ENCODE results near the gene AGBL2.
"Not testable (repeated sequence)": the region's sequence is repeated elsewhere in the genome, so short reads cannot be mapped to it uniquely, and the experiment has no call there.

AGBL2 gene

DNA sequence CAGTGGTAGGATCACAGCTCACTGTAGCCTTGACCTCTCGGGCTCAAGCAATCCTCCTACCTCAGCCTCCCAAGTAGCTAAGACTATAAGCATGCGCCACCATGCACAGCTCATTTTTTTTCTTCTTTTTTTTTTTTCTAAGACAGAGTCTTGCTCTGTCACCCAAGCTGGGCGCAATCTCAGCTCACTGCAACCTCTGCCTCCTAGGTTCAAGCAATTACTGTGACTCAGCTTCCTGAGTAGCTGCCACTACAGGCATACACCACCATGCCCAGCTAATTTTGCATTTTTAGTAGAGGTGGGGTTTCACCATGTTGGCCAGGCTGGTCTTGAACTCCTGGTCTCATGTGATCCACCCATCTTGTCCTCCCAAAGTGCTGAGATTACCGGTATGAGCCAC, 50.2 kb downstream of the AGBL2 start:
- H3K36me3 Mint-ChIP-seq, H3K4me1 Mint-ChIP-seq, H3K4me3 Mint-ChIP-seq, H3K9me3 Mint-ChIP-seq, H3K27ac Mint-ChIP-seq, H3K27me3 Mint-ChIP-seq: not testable (repeated sequence)

DNA sequence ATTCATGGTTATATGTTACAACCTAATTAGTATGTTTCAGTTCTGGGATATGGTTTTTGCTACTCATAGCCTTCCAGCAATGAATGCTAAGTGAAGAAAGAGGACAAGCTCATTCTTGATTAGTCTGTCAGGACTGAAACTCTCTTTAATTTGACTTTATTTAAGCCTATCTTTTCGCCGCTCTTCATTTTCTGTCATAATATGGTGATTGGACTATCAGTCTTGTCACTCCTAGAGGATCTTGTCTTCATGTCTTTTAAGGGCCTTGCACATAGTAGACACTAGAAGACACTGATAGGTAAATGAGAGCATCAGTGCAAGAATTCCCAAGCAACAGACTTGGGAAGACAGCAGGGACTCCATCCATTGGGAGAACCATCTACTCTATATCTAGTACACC, 53.9 kb downstream of the AGBL2 start:
- Mint-ChIP-seq H3K9me3 (no peaks in the 10 kb centered on the region), H3K27ac (no peak overlapping the region), H3K4me1 (peaks cover 8% of the 10 kb centered on the region), H3K27me3 (no peaks in the 10 kb centered on the region), H3K36me3 (no peaks in the 10 kb centered on the region), H3K4me3 (no peak overlapping the region)

DNA sequence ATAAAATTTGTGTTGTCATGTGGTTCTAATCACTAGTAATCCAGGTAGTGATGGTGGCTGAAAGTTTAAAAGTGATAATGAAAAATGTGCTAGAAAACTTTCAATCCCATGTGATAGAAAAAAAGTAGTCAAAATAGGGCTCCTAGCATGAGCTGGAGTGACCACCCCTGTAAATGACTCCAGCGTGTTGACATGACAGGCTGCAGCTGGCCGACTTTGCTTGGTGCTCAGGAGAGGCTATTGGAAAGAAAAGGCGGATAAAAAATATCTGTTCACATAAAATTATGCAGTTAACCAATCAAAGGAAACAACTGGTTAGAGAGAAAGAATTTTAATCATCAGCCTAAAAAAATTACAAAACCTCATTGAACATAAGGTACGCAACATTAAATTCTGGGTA, 55.9 kb downstream of the AGBL2 start:
- Mint-ChIP-seq H3K9me3 (no peaks in the 10 kb centered on the region), H3K4me3 (no peak overlapping the region), H3K27ac (no peak overlapping the region), H3K27me3 (no peaks in the 10 kb centered on the region), H3K4me1 (peaks cover 8% of the 10 kb centered on the region), H3K36me3 (no peaks in the 10 kb centered on the region)

DNA sequence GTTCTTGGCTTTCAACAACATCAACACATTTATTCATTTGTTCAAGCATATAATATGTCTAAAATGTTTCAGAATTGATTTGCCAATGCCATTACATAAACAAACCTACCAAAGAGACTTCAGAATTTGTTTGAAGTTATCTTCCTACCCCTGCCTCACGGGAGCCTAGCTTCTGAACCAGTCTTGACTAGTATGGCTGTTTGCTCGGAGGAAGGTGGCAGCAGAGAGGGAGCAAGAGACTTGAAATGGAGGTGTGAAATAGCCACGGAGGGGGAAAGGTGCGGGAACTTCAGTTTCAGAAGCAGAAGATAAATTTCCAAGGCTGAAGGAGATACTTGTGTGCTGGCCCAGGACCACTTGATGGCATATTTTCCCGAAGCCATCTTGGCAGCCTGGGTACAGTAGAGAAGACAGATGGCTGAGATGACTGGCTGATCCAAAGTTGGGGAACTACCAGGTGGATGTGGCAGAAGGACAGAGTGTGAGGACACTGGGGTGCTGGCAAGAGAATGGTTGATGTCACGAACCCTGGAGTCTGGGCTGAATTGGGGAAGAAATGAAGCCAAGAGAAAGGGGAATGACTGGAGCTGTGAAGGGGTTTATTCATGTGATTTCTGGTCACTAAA, 58.8 kb downstream of the AGBL2 start:
- Mint-ChIP-seq H3K4me3 (no peak overlapping the region), H3K36me3 (peaks cover 3% of the 10 kb centered on the region), H3K27ac (no peak overlapping the region), H3K27me3 (no peaks in the 10 kb centered on the region), H3K4me1 (no peaks in the 10 kb centered on the region), H3K9me3 (no peaks in the 10 kb centered on the region)

DNA sequence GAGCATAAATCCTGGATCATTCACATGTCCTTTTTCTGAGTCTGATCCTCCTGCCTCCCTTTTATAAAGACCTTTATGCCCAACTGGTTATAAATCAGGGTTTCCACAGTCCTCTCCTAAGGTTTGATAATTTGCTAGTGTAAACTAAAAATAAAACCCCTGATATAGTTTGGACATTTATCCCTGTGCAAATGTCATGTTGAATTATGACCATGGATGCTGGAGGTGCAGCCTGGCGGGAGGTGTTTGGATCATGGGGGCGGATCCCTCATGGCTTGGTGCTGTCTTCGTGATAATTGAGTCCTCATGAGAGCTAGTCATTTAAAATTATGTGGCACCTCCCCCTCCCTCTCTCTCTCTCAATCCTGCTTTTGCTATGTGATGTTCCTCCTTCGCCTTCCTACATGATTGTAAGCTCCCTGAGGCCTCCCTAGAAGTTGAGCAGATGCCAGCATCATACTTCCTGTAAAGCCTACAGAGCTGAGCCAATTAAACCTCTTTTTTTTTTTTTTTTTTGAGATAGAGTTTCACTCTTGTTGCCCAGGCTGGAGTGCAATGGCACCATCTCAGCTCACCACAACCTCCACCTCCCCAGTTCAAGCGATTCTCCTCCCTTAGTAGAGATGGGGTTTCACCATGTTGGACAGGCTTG, 63.2 kb downstream of the AGBL2 start:
- Mint-ChIP-seq H3K4me1 (no peaks in the 10 kb centered on the region), H3K36me3 (peaks cover 3% of the 10 kb centered on the region), H3K4me3 (no peak overlapping the region), H3K27me3 (no peaks in the 10 kb centered on the region), H3K9me3 (no peaks in the 10 kb centered on the region), H3K27ac (no peak overlapping the region)

DNA sequence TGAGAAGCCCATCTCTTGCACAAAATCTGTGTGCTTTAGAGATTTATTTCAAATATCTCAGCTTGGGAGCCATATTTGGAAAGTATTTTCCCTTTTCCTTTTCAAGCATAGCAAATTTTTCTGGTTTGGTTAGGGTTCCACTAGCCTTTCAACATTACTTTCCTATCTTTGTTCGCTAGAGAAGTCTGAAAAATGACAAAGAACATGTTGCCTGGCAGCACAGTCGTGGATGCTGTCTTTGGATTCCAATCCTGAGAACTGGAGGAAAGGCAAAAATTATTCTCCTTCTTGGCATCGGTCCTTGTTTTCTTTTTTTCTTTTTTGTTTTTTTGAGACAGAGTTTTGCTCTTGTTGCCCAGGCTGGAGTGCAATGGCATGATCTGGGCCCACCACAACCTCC, 65.9 kb downstream of the AGBL2 start:
- H3K4me3 Mint-ChIP-seq, result no peak overlapping the region
- no peaks in the 10 kb centered on the region for H3K27me3 Mint-ChIP-seq
- peaks cover 3% of the 10 kb centered on the region for H3K36me3 Mint-ChIP-seq
- H3K9me3 Mint-ChIP-seq, result no peaks in the 10 kb centered on the region
- H3K4me1 Mint-ChIP-seq, result no peaks in the 10 kb centered on the region
- no peak overlapping the region for H3K27ac Mint-ChIP-seq

DNA sequence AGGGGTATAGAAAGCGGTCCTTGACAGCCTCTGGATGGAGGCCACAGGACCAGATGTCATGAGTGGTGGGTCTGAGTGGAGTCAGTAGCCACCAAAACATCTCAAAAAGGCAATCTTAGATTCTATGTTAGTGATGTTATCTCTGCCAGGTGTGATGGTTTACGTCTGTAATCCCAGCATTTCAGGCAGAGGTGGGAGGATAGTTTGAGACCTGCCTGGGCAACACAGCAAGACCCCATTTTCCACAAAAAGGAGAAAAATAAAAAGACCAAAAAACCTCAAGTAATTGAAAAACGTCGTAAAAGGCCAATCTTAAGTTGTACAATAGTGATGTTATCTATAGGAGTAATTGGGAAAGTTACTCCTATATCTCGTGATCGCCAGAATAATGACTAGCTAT, 69.2 kb downstream of the AGBL2 start:
- Mint-ChIP-seq H3K4me1 (peaks cover 17% of the 10 kb centered on the region), H3K36me3 (no peaks in the 10 kb centered on the region), H3K27ac (no peak overlapping the region), H3K27me3 (no peaks in the 10 kb centered on the region), H3K9me3 (no peaks in the 10 kb centered on the region), H3K4me3 (no peak overlapping the region)

DNA sequence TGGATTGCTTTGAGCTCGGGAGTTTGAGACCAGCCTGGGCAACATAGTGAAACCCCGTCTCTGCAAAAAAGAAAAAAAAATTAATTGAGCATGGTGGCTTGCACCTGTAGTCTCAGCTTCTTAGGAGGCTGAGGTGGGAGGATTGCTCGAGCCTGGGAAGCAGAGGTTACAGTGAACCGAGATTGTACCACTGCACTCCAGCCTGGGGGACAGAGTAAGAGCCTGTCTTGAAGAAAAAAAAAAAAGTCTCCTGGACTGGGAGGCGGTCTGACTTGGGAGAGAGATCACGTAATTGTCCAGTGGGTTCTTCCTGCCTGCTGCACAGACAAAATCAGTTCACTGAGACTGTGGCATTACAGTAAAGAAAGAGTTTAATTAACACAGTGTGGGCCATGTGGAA, 69.7 kb downstream of the AGBL2 start:
- Mint-ChIP-seq H3K36me3 (no peaks in the 10 kb centered on the region), H3K27me3 (no peaks in the 10 kb centered on the region), H3K27ac (no peak overlapping the region), H3K4me3 (no peak overlapping the region), H3K4me1 (peaks cover 19% of the 10 kb centered on the region), H3K9me3 (no peaks in the 10 kb centered on the region)

DNA sequence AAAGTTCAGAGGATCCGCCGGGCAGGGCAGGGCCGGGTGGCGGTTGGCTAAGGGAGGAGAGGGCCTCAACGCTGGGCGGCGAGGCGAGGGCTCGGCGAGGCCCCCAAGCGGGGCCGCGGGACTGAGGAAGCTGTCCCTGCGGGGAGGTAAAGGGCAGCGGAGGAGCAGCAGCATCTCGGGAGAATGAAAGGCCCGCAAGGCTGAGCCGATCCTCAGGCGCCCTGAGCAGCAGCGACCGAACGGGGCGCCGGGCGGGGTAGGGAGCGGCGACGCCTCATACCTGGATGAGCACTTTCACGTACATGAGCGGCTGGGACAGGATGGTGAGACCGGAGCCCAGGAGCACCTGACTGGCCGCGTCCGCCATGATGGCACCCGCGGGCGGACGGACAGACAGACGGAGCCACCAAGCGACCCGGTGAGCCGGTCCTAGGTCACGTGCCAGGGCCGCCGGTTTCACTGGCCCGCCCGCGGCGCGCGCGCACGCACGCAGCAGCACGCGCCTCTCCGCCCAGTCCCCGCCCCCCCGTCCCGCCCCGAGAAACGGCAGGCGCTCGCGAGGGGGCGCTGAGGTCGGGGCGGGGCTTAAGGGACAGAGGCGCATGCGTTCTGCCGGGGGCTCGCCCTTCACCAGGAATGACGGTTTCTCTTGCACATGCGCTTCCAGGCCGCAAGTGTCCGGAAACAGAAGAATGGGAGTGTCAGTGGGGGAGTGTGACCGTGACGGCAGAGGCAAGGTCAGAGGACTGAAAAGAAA, 72.9 kb downstream of the AGBL2 start, which contains the start of gene MTCH2:
MTCH2 (minus strand) TSS at position 461 of the 757 bp plus-strand sequence; CDS start at position 367, 94 bp downstream.
- H3K27me3 Mint-ChIP-seq, result no peaks in the 10 kb centered on the region
- peaks cover 9% of the 10 kb centered on the region for H3K36me3 Mint-ChIP-seq
- peaks cover 28% of the 10 kb centered on the region for H3K4me1 Mint-ChIP-seq
- H3K4me3 Mint-ChIP-seq, result peak within 1 kb of the TSS; percentile 96
- peak within 1 kb of the TSS; percentile 97 for H3K27ac Mint-ChIP-seq
- no peaks in the 10 kb centered on the region for H3K9me3 Mint-ChIP-seq

DNA sequence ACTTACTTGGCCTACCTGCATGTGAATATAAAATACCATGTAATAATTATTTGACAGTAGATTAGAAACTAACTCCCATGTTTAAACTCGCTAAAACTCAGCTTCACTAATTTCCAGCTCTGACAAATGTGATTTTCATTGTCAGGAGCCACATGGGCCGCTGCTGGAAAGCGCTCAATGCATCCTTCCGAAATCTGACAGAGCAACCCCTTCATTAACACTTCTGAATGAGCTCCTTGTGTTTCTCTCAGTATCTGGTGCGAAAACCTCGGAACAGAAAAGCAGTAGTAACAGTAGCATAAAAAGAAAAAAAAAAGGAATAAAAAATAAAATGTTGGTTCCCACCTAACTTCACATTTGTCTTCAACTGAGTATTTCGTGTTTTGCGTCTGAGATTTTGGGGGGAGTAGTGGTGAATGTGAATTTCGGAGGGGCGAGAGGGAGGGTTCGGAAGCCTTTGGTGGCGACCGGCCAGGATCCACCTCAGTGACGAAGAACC, 73.5 kb downstream of the AGBL2 start:
- H3K27ac Mint-ChIP-seq, result peak overlapping the region; percentile 91
- H3K9me3 Mint-ChIP-seq, result no peaks in the 10 kb centered on the region

DNA sequence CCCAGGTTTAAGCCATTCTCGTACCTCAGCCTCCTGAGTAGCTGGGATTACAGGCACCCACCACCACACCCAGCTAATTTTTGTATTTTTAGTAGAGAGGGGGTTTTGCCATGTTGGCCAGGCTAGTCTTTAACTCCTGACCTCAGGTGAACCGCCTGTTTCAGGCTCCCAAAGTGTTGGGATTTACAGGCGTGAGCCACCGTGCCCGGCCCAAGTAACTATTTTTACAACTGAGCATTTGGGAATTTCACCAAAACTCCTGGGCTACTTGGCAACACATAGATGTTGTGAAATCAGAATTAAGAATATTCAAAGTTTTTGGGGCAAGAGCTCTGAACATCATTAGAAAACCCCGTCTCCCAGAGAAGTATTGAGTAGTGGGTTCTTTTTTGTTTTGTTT, 74.7 kb downstream of the AGBL2 start:
- not testable (repeated sequence) for H3K9me3 Mint-ChIP-seq, H3K27ac Mint-ChIP-seq, H3K27me3 Mint-ChIP-seq, H3K36me3 Mint-ChIP-seq
- Mint-ChIP-seq H3K4me1 (peaks cover 28% of the 10 kb centered on the region), H3K4me3 (peak overlapping the region; percentile 26)

More for the DNA sequence above, 73.5 kb downstream of the AGBL2 start:
- Mint-ChIP-seq H3K27me3 (no peaks in the 10 kb centered on the region), H3K4me3 (peak overlapping the region; percentile 95), H3K4me1 (peaks cover 28% of the 10 kb centered on the region), H3K36me3 (peaks cover 9% of the 10 kb centered on the region)

DNA sequence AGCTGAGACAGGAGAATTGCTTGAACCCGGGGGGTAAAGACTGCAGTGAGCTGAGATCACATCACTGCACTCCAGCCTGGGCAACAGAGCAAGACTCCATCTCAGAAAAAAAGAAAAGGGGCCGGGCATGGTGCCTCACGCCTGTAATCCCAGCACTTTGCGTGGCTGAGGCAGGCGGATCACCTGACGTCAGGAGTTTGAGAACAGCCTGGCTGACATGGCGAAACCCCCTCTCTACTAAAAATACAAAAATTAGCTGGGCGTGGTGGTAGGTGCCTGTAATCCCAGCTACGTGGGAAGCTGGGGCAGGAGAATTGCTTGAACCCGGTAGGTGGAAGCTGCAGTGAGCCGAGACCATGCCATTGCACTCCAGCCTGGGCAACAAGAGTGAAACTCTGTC, 78.8 kb downstream of the AGBL2 start:
- not testable (repeated sequence) for H3K4me3 Mint-ChIP-seq, H3K27me3 Mint-ChIP-seq, H3K9me3 Mint-ChIP-seq, H3K27ac Mint-ChIP-seq
- peaks cover 15% of the 10 kb centered on the region for H3K4me1 Mint-ChIP-seq
- H3K36me3 Mint-ChIP-seq, result peaks cover 16% of the 10 kb centered on the region

DNA sequence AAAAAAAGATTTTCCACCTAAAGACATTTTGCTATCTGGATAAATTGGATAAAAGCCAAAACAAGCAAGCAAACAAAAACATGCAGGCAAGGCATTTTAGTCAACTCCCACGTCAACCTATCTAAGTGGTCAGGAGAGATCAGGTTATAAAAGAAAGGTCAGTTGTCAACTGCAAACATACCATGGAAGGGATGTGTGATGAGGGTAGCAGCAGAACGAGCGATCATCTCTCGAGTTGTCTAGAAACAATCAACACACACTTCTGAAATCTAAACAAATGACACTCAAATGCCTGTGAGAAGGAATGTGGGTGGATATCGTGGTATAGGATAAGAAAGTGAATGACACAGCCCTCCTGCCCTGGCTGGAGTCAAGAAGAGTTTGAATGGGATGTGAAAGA, 83.7 kb downstream of the AGBL2 start:
- H3K9me3 Mint-ChIP-seq, result no peaks in the 10 kb centered on the region
- no peaks in the 10 kb centered on the region for H3K27me3 Mint-ChIP-seq
- no peak overlapping the region for H3K4me3 Mint-ChIP-seq
- no peaks in the 10 kb centered on the region for H3K4me1 Mint-ChIP-seq
- peaks cover 14% of the 10 kb centered on the region for H3K36me3 Mint-ChIP-seq
- H3K27ac Mint-ChIP-seq, result peak overlapping the region; percentile 52

DNA sequence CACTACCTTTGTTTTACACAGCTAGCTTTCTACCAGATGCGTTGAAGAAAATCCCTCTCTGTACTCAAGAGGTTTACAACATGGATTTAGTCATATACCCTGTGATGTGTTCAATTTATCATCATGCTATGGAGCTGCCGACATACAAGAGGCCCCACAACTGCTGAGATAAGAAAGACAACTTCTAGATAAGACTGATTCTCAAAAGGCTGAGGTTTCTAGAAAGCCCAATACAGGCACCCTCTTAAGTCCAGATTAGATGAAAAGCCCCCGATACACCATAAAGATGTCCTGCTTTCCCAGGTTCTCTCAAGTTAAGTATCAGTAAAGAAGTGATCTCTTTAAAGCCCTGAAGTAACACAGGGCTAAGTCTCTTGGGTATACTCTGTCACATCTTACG, 87.1 kb downstream of the AGBL2 start:
- H3K9me3 Mint-ChIP-seq, result no peaks in the 10 kb centered on the region
- H3K27me3 Mint-ChIP-seq, result no peaks in the 10 kb centered on the region
- H3K4me1 Mint-ChIP-seq, result no peaks in the 10 kb centered on the region
- H3K4me3 Mint-ChIP-seq, result no peak overlapping the region
- no peak overlapping the region for H3K27ac Mint-ChIP-seq
- peaks cover 15% of the 10 kb centered on the region for H3K36me3 Mint-ChIP-seq

DNA sequence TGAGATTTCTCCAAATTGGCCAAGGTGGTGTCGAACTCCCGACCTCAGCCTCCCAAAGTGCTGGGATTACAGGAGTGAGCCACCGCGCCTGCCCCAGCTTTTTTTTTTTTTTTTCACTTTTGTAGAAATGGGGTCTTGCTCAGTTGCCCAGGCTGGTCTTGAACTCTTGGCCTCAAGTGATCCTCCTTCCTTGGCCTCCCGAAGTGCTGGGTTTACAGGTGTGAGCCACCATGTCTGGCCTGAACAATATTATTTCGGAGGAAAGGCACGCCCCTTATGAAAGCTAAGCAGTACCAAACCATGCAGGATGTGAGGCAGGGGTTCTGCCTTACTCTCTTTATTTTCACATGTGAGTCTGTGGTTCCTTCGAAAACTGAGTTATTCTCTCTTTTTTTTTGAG, 88.9 kb downstream of the AGBL2 start:
- H3K9me3 Mint-ChIP-seq, result no peaks in the 10 kb centered on the region

DNA sequence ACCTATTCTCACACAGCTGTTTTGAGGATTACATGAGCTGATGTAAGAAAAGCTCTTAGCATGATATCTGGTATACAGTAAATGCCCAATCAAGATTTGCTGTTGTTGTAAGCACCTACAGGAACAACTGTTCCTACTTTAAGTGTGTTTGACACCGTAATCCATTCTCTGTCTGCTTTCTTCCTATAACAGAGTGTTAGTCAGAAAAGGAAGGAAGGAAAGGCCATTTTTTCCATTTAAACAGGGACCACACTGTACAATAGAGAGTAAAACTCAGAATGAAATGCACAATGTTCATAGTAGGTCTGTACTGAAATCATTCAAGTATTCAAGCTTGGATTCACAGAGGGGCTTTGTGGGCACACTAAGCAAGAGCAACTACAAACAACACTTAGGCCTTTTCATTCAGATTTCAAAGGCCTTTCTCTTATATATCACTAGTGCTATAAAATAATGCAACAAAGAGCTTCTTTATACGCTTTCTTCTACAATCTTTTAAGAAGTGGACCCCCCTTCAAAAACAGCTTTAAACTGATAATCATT, 94.3 kb downstream of the AGBL2 start:
- H3K27ac Mint-ChIP-seq, result peak overlapping the region; percentile 23
- H3K4me1 Mint-ChIP-seq, result no peaks in the 10 kb centered on the region
- no peaks in the 10 kb centered on the region for H3K27me3 Mint-ChIP-seq
- H3K36me3 Mint-ChIP-seq, result peaks cover 8% of the 10 kb centered on the region
- H3K4me3 Mint-ChIP-seq, result no peak overlapping the region
- no peaks in the 10 kb centered on the region for H3K9me3 Mint-ChIP-seq

More for the DNA sequence above, 88.9 kb downstream of the AGBL2 start:
- Mint-ChIP-seq H3K27ac (no peak overlapping the region), H3K4me1 (no peaks in the 10 kb centered on the region), H3K4me3 (no peak overlapping the region), H3K36me3 (peaks cover 11% of the 10 kb centered on the region), H3K27me3 (no peaks in the 10 kb centered on the region)

All from activated naive CD4-positive, alpha-beta T cell treated with anti-CD3 and anti-CD28 coated beads, Interleukin-2, amount 50 U/mL, for 24 hours (primary cell).